Fibroblast of the aortic adventitia (primary cell): ENCODE measurements around the gene PLA2G4A. TPM values are rescaled to one million over a fixed set of nuclear protein-coding genes. Genes with fewer than 3 reads are reported as not detected.

ENCODE experiments used
- DNase-seq: peaks from one replicate; pipeline ENCODE4 v3.0.0-alpha.2; 2010; ENCODE audit warnings: low read depth
- H3K4me3 ChIP-seq: 2 replicates; pipeline ENCODE4 v1.5.1; 2011; ENCODE audit warnings: low read depth, mild to moderate bottlenecking, control low read depth, low read length, moderate library complexity
- total RNA-seq: library from RNA; depleted of rRNA; stranded (reverse); fragments of >200 nt; gene quantifications from 2 replicates; pipeline ENCODE4 v1.2.3, GENCODE V29; 2012; ENCODE audit warnings: low replicate concordance
- TF ChIP-seq, protein P1 (sequence below): IDR thresholded peaks from 2 replicates; pipeline ENCODE4 v1.5.1; 2011; ENCODE audit warnings: mild to moderate bottlenecking, low read length, control low read depth, inconsistent platforms; ENCODE audit not compliant: insufficient read depth

PLA2G4A gene
- total RNA-seq, 1 donor = 74.7 TPM

DNA sequence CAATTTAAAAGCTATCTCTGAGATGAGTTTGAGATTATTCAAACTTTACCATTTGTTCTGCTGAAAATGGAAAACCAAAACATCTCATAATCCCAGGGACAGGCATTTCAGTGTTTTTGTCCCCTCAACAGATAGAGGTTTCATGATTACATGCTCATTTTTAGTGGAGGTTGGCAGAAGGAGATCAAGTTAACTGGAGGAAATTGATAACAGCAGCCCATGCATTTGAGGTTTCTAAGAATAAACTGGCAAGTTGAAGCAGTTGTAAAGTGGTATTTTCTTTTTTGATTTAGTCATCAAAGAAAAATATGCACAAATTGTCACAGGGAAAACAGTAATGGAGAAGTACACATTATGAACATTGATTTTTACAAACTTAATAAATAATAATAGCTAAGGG lies 205.8 kb downstream of the PLA2G4A start:
- no peak for DNase-seq
- no peak overlapping the region for H3K4me3 ChIP-seq
- TF ChIP-seq, protein P1, sequence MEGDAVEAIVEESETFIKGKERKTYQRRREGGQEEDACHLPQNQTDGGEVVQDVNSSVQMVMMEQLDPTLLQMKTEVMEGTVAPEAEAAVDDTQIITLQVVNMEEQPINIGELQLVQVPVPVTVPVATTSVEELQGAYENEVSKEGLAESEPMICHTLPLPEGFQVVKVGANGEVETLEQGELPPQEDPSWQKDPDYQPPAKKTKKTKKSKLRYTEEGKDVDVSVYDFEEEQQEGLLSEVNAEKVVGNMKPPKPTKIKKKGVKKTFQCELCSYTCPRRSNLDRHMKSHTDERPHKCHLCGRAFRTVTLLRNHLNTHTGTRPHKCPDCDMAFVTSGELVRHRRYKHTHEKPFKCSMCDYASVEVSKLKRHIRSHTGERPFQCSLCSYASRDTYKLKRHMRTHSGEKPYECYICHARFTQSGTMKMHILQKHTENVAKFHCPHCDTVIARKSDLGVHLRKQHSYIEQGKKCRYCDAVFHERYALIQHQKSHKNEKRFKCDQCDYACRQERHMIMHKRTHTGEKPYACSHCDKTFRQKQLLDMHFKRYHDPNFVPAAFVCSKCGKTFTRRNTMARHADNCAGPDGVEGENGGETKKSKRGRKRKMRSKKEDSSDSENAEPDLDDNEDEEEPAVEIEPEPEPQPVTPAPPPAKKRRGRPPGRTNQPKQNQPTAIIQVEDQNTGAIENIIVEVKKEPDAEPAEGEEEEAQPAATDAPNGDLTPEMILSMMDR = no peak

DNA sequence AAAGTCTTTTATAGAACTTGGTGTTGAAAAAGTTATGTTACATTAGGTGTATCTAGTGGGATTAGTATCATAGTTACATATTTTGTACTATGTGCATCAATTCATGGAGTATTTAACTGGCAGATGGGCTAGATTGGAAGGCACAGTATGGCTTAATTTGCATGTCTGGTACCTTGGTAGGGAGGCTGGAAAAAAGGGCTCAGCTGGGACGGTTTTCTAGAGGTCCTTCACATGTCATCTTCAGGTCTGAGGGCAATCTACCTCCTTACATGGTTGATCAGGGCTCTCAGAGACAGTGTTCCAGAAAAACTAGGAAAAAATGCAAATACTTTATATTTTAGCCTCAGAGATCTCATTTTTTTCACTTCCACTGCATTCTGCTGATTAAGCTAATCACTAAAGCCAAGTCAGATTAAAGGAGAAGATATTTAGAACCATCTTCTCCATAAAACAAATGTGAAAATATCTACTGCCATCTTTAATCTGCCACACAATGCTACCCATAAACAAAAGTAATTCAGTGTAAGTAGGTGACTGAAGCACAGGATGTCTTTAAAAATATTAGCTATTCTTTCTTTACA lies 209.3 kb downstream of the PLA2G4A start:
- TF ChIP-seq, protein P1 = no peak
- no peak overlapping the region for H3K4me3 ChIP-seq
- no peak for DNase-seq

Other genes with a start within 250 kb of the PLA2G4A start
- gene PTGS2, start 148.5 kb upstream of the PLA2G4A start, total RNA-seq = 1.2 and 15.0 TPM in 2 replicates